Activated CD4-positive, alpha-beta T cell treated with anti-CD3 and anti-CD28 coated beads, Interleukin-10, Interleukin-2, amounts not matched to agents 100 ng/mL and 50 ng/mL, durations not matched to agents 16 hours and 8 hours (primary cell): ENCODE data around the gene RRAD.
A peak's percentile ranks its signal among the peaks of the same experiment; 100 is the strongest.
"Not testable (repeated sequence)": the region's sequence is repeated elsewhere in the genome, so short reads cannot be mapped to it uniquely, and the experiment has no call there.

Source experiments
- DNase-seq: peaks from one replicate; pipeline ENCODE4 v3.0.0-alpha.2; 2020

The RRAD gene, protein sequence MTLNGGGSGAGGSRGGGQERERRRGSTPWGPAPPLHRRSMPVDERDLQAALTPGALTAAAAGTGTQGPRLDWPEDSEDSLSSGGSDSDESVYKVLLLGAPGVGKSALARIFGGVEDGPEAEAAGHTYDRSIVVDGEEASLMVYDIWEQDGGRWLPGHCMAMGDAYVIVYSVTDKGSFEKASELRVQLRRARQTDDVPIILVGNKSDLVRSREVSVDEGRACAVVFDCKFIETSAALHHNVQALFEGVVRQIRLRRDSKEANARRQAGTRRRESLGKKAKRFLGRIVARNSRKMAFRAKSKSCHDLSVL

DNA sequence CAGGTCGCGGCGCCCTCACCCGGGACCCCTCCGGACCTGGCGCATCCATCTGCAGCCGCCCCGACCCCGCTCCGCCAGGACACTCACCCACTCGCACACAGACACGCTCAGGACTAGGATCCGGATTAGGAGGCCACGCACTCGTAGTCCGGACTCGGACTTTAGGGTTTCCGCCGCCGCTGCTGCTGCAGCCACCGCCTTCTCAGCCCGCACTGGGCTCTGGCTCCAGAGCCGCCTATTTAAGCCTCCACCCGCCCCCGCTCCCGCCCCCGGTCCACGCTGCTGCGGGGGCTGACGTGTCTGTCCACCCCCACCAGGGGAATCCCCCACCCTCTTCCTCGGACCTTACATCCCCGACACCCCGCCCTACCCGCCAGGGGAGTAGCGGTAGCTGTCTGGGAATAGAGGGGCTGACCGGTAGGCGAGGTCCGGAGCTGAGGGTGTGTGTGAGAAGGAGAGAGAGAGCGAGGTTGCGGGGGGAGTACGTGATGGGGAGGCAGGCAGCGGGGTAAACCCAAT, at the start of gene RRAD:
Gene RRAD, minus strand, starts transcription at position 214 of the 519 bp plus-strand sequence. CDS start 356 bp downstream, outside the sequence.
- DNase-seq: no peak

- peak; percentile 67 for DNase-seq
Measured at GRCh38 chr16:66974932-66975246, 49.6 kb upstream of the RRAD start.

DNA sequence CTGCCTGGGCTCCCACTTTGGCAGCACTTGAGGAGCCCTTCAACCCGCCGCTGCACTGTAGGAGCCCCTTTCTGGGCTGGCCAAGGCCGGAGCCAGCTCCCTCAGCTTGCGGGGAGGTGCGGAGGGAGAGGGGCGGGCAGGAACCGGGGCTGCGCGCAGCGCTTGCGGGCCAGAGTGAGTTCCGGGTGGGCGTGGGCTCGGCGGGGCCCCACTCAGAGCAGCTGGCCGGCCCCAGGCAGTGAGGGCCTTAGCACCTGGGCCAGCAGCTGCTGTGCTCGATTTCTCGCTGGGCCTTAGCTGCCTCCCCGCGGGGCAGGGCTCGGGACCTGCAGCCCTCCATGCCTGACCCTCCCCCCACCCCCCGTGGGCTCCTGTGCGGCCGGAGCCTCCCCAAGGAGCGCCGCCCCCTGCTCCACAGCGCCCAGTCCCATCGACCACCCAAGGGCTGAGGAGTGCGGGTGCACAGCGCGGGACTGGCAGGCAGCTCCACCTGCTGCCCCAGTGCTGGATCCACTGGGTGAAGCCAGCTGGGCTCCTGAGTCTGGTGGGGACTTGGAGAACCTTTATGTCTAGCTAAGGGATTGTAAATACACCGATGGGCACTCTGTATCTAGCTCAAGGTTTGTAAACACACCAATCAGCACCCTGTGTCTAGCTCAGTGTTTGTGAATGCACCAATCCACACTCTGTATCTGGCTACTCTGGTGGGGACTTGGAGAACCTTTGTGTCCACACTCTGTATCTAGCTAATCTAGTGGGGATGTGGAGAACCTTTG, 49.0 kb upstream of the RRAD start:
- DNase-seq: not testable (repeated sequence)

DNA sequence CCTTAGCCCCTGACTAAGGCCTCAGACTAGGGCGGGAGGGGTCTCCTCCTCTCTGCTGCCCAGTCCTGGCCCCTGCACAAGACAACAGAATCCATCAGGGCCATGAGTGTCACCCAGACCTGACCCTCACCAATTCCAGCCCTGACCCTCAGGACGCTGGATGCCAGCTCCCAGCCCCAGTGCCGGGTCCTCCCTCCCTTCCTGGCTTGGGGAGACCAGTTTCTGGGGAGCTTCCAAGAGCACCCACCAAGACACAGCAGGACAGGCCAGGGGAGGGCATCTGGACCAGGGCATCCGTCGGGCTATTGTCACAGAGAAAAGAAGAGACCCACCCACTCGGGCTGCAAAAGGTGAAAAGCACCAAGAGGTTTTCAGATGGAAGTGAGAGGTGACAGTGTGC, 48.4 kb upstream of the RRAD start:
- DNase-seq: no peak

DNA sequence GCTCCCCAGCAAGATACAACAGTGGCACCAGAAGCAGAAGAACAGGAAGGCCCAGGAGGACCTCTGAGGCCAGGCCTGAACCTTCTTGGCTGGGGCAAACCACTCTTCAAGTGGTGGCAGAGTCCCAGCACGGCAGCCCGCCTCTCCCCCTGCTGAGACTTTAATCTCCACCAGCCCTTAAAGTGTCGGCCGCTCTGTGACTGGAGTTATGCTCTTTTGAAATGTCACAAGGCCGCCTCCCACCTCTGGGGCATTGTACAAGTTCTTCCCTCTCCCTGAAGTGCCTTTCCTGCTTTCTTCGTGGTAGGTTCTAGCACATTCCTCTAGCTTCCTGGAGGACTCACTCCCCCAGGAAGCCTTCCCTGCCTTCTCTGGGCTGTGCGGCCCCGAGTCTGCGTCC, 47.6 kb upstream of the RRAD start:
- no peak for DNase-seq

- DNase-seq: no peak
Measured at GRCh38 chr16:66970775-66971720, 45.7 kb upstream of the RRAD start.

- DNase-seq: no peak
Measured at GRCh38 chr16:66968847-66969246, 43.5 kb upstream of the RRAD start.

DNA sequence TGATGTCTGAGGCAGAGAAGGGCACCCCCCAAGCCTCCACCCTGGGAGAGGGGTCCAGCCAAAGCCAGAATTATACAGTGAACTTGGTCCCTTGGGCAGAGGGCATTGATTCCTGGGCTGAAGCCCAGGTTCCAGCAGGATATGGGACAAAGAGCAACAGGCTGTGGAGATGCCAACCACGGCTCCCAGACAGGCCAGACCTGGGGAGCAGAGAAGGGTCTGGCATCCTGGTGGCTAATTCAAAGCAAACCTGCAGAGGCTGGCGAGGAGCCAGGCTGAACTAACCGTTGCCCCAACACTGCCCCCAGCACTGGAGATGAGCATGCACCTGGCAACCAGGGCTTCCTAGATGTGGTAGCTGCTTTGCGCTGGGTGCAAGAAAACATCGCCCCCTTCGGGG, 38.7 kb upstream of the RRAD start:
- no peak for DNase-seq

GRCh38 chr16:66961914-66962313, 36.6 kb upstream of the RRAD start:
- peak; percentile 35 for DNase-seq

DNA sequence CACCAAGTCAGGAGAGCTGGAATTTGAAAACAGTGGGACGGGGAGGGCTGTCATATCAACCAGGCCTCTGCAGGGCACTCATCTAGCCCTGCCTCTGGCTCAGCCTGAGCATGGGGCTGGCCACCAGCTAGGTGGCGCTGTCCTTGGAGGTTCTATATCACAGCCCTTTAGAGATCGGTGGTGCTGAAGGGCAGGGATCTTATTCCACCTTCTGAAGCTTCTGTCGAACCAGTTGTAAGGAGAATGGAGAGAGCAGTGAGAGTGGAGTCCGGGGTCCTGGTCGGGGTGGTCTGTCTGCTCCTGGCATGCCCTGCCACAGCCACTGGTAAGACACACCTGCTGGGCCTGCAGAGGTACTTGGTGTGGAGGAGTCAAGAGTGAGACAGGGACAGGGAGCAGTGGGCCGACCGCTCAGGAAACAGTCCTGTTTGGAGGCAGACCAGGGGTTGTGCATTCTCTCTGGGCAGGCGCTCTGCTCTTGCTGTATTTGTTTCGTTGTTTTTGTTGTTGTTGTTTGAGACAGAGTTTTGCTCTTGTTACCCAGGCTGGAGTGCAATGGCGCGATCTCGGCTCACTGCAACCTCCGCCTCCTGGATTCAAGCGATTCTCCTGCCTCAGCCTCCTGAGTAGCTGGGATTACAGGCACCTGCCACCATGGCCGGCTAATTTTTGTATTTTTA, 35.9 kb upstream of the RRAD start, which contains the start of gene CES3:
Gene CES3, plus strand, starts transcription at position 202 of the 680 bp plus-strand sequence. Its CDS starts 42 bp downstream, at position 244.
- DNase-seq: peak; percentile 84

GRCh38 chr16:66960270-66960669, 34.9 kb upstream of the RRAD start:
- DNase-seq: no peak

- DNase-seq: no peak
Measured at GRCh38 chr16:66959704-66960161, 34.4 kb upstream of the RRAD start.

DNA sequence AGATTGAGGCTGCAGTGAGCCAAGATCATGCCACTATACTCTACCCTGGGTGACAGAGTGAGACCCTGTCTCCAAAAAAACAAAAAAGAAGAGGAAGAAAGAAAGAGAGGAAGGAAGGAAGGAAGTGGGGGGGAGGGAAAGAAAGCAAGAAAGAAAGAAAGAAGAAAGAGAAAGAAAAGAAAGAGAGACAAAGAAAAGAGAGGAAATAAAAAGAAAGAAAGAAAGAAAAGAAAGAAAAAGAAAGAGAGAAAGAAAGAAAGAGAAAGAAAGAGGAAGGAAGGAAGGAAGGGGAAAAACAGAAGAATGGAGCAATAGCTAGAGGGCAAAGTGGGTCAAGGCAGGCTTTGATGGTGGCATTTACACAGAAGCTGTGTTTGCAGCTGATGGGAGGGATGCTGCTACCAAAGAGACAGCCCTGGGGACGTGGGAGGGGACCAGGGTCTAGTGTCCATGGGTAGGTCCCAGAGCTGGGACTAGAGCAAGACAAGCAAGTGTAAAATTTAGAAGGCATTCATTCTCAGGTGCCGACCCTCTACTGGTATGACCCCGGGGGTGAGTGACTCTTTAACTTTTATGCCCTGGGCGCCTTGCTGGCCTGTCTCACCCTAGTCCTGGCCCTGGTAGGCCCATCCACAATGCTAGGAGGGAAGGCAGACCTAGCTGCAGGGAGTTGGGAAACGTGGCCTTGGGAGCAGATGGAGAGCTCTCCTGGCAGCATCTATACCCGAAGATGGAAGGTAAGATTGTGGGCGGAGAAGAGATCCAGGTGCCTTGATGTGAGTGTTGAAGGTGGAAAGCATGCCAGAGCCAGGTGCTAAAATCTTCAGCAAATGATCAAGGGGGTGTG, 33.7 kb upstream of the RRAD start:
- no peak for DNase-seq

GRCh38 chr16:66956154-66956457, 30.8 kb upstream of the RRAD start:
- not testable (repeated sequence) for DNase-seq

DNA sequence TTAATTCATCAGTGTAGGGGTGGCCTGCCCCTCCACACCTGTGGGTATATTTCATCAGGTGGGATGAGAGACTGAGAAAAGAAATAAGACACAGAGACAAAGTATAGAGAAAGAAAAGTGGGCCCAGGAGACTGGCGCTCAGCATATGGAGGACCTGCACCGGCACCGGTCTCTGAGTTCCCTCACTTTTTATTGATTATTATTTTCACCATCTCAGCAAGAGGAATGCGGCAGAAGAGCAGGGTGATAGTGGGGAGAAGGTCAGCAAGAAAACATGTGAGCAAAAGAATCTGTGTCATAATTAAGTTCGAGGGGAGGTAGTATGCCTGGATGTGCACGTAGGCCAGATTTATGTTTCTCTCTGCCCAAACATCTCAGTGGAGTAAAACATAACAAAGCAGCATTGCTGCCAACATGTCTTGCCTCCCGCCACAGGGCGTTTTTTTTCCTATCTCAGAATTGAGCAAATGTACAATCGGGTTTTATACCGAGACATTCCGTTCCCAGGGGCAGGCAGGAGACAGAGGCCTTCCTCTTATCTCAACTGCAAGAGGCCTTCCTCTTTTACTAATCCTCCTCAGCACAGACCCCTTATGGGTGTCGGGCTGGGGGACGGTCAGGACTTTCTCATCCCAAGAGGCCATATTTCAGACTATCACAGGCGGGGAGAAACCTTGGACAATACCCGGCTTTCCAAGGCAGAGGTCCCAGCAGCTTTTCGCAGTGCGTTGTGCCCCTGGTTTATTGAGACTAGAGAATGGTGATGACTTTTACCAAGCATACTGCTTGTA, 30.2 kb upstream of the RRAD start:
- not testable (repeated sequence) for DNase-seq

DNA sequence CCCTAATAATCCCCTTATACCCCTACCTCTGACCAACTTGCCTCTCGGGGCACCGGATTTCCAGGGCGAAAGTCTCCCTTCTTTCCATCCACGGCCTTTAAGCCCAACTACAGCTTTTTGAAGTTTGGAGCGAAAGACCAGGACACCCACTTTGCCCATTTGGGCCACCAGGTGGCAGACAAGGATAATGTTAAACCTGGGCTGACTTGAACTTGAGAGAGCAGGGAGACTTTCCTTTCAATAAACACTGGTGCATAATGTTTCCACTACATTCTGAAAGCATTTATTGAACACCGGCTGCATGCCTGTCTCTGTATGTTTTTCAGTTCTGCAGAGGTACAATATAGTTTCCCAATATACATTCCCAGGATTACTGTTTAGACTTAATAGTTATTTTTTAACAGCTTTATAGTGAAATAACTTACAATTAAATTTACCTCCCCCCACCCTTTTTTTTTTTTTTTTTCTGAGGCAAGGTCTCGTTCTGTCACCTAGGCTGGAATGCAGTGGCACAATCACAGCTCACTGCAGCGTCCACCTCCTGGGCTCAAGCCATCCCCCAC, 28.8 kb upstream of the RRAD start:
- DNase-seq: peak; percentile 87

- no peak for DNase-seq
Measured at GRCh38 chr16:66953462-66954096, 28.2 kb upstream of the RRAD start.

DNA sequence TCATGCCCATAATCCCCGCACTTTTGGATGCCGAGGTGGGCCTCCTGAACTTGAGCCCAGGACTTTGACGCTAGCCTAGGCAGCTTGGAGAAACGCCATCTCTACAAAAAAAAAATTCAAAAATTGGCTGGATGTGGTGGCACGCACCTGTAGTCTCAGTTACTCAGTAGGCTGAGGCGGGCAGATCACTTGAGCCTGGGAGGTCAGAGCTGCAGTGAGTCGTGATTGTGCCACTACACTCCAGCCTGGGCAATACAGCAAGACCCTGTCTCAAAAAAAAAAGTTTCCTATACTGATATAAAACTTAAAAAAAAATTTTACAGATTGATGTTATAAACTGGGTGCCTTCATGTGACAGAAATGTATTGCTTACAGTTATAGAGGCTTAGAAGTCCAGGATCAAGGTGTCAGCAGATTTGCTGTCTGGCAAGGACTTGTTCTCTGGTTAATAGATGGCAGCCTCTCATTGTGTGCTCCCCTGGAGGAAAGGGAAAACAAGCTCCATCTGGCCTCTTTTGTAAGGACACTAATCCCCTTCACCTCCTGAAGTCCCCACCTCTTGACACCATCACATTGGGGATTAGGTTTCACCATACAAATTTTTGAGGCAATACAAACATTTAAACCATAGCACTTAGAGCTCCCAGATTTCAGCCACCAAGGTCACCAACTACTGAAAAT, 27.2 kb upstream of the RRAD start:
- DNase-seq: no peak
